ENCODE data around the gene FSTL4.
"Not testable (repeated sequence)": the region's sequence is repeated elsewhere in the genome, so short reads cannot be mapped to it uniquely, and the experiment has no call there.

Gene FSTL4

DNA sequence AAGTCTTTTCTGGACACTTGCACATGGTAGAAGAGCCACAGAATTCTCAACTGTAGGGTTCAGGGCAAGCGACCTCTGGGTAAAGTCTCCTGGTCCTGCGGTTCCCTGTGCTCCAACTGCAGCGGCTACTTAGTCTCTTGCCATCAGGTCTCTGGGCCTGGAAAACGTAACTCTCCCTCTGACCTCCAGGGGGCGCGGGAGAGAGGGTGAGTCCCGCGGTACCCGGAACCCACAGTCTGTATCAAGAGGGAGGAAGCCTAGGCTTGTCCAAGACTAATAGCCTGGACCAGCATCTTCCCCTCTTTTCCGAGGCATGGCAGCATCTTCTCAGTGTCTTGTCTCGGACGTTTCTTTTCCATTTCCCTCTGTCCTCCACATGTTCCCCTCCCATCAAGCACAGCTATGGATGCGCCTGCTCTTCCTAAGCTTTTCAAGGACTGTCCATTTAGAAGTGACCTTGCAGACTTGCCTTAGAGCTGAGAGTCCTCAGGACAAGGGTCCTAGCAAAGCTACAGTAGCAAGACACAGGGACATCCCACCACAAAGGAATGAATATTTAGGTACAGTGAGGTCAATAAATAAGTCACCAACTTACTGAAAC, 59.3 kb downstream of the FSTL4 start:
- DNase-seq (ENCODE audit: low read depth in 2 of 2), result peak; percentile 31 to 49

DNA sequence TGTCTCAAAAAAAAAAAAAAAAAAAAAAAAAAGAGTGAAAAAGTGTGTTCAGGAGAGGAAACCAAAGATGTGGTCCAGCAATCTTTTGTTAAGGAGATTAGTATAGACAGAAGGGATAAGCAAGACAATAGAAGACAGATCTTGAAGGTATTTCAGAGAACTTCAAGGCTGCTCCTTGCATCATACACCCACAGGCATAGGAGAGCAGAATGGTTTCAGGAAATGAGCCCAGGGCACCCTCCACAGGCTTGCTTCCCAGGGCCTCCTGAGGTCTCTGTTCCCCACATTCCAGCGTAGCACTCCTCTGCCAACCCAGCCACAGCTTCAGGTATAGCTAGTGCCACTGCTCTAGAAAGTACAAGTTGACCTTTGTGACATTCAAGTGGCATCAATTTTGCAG, 65.8 kb downstream of the FSTL4 start:
- DNase-seq (ENCODE audit: low read depth in 2 of 2), result no peak

DNA sequence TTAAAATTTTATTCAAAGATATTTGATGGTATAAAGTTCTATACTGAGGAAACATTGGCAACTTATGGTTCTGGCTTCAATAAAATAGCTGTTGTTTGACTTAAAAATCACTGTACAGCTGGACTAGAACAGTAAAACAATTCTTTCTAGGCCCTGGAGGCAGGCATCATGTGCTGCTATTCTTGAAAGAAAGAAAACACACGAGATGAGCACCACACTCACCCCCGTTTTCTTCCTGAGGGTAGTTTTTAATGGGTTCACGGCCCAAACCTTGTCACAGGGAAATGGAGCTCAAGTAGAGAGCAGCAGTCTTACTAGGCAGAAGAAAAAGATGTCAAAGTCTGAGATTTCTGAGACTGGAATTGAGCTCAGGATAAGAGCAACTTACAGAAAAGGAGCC, 68.0 kb downstream of the FSTL4 start:
- no peak for DNase-seq (ENCODE audit: low read depth in 2 of 2)

DNA sequence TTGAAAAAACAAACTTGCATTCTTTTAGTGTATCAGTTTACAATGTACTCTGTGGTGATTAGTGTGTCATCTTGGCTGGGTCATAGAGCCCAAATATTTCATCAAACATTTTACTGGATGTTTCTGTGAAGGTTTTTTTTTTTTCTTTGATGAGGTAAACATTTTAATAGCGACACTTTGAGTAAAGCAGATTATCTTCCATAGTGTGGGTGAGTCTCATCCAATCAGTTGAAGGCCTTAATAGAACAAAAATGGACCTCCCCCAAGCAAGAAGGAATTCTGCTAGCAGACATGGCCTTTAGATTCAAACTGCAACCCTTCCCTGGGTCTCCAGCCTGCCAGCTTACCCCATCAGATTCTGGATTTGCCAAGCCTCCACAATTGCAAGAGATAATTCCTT, 72.5 kb downstream of the FSTL4 start:
- DNase-seq (ENCODE audit: low read depth in 2 of 2), result no peak

DNA sequence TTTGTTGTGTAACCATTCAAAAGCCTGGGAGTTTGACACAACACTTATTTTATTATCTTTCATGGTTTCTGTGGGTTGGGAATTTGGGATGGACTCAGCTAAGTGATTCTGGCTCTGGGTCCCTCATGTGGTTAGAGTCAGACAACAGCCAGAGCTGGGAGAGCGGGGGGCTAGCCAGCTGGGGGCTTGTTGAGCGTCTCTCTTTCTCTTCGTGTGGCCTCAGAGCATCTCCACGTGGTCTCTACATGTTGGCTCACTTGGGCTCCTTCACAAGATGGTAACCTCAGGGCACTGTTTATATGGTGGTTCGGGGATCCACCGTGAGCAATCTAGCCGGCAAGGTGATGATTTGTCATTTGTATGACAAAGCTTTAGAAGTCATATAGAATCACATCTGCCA, 73.6 kb downstream of the FSTL4 start:
- no peak for DNase-seq (ENCODE audit: low read depth in 2 of 2)

DNA sequence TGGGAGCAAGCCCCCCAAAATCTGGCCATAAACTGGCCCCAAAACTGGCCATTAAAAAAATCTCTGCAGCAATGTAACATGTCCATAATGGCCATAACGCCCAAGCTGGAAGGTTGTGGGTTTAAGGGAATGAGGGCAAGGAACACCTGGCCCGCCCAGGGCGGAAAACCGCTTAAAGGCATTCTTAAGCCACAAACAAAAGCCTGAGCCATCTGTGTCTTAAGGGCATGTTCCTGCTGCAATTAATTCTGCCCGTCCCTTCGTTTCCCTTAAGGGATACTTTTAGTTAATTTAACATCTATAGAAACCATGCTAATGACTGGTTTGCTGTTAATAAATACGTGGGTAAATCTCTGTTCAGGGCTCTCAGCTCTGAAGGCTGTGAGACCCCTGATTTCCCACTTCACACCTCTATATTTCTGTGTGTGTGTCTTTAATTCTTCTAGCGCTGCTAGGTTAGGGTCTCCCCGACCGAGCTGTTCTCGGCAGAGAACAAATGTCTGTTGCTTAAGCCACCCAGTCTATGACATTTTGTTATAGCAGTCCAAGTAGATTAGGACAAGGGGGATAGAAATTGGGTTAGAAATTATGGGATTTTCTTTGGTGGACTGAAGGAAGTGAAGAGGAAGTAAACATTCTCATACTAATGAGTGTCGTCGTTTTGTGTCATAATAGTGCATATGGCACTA, 77.0 kb downstream of the FSTL4 start:
- DNase-seq (ENCODE audit: low read depth in 2 of 2), result not testable (repeated sequence)

DNA sequence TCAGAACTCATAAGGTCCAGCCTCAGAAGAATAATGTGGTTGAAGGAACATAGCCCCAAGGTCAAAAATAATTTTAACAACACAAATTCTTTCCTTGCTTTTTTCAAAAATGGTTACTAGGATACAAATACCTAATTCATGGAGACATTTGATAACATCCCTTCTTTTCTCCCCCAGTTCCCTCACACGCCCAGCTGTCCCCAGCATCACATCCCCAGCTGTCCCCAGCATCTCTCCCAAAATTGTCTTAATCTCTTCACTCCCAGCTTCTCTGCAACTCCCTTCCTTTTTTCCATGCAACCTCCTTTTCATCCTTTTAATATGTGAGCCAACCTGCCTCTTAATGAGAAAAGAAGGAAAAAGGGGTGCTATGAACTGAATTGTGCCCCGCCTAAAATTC, 77.8 kb downstream of the FSTL4 start:
- DNase-seq (ENCODE audit: low read depth in 2 of 2), result no peak

DNA sequence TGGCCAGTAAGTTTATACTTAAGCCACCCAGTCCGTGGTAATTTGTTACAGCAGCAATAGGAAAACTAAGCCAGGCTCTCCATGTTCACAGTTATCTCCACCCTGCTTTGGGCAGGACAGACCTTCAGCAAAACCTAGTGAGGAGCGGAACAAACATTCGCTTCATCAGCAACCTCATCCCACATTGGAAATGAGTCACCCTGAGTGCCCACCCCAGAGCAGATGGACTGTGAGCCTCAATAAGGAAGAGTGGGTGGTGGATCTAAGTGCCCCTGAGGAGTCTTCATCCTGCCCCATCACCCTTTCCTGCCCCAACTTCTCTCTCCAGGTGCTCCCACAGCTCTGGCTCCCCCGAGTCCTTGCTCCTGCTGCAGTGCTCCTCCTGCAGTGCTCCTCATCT, 78.8 kb downstream of the FSTL4 start:
- no peak for DNase-seq (ENCODE audit: low read depth in 2 of 2)

DNA sequence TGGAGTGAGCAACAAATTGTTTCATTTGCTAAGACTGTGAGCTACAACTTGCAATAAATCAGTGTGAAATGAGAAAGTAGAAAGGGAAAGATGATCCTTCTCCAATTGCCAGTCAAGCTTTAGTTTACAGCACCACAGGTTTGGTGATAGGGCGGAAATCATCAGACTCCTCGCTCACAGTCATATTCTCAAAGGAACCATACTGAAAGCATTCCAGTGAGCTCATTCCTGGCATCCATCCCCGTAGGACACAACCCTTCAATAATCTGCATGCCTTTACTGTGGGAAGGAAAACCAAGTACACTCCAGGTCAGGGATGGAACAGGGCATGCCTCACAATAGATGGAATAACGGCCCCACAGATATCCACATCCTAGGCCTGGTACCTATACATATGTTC, 80.7 kb downstream of the FSTL4 start:
- DNase-seq (ENCODE audit: low read depth in 2 of 2), result no peak

DNA sequence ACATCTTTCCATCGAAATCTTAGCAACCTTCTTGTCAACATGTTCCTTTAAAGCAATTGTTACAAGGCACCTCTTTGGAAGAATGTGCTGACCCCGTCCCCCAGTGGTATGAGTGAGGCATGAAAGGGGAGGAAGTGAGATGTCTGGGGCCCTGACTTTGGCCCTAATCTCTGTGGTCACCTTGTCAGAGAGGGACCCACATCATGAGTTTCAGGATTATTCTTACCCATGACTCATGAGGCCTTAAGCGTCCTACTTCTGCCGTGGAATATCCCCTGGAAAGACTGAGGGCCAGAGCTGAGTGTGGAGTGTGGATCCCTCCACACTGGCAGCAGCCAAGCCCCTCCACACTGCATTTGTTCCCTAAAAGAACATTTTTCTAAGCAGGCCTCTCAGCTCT, 81.2 kb downstream of the FSTL4 start:
- no peak for DNase-seq (ENCODE audit: low read depth in 2 of 2)

DNA sequence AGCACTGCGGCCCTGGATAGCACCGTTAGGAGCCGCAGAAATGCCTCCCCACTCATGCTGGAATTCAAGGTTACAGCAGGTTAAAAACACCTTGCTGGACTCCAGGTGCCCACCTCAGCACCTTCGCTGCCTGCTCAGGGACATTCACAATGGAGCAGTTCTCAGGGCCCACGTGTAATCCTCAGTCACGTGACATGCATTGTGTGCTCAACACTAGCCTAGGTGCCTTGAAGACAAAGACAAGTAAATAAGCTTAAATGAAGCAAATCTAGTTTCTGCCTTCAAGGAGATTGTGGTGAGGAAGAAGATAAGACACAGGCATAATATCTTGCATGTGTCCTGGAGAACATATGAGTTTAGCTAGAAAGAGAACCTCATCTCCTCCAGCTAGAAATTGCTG, 82.1 kb downstream of the FSTL4 start:
- no peak for DNase-seq (ENCODE audit: low read depth in 2 of 2)

DNA sequence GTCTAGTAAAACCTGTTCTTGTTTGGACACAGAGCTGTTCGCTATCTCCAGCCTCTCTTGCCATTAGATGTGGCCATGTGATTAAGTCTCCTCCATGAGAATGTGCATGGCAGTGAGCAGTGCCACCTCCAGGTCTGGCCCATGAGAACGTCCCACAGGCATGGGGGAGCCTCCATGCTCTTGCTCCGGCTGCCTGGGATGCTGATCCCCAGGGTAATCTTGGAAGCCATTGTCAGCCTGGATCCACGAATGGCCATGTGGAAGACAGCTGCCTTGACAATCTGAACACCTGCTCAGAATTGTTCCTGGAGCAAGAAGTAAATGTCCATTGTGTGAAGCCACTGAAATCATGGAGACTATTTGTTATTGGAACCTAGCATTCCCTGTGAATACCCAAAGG, 83.5 kb downstream of the FSTL4 start:
- DNase-seq (ENCODE audit: low read depth in 2 of 2), result no peak

DNA sequence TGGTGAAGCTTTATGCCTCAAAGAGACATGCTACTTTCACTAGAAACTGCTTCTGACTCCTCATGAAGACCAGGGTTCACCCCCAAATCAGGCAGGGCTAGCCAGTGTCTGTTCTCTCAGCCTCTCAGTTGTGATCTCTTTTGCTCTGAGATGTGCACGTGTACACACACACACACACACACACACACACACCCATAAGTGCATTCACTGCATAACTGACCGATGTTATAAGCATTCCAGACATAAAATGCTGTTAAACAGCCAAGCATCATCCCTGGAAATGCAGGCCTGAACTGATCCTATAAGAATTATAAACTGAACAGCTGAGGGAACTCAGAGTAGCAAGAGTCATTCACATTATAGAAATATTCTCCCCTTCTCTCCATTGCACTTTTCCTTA, 85.0 kb downstream of the FSTL4 start:
- no peak for DNase-seq (ENCODE audit: low read depth in 2 of 2)

DNA sequence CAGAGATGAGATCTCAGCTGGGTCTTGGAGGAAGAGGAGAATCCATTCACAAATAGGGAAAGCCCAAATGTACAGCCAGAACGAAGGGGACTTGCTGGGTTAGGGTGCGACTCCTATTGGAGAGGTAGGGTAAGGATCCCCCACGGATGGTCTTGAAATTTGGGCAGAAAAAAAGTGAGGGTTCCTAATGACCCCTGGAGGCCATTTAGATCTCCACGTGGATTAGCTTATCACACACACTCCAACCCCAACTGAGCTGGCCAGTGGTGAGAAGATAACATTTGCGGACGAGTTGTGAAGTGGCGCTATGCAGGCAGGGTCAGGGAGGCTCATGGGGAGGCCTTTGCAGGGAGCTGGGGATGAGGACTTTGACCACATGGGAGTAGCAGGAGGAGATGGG, 86.0 kb downstream of the FSTL4 start:
- no peak for DNase-seq (ENCODE audit: low read depth in 2 of 2)

DNA sequence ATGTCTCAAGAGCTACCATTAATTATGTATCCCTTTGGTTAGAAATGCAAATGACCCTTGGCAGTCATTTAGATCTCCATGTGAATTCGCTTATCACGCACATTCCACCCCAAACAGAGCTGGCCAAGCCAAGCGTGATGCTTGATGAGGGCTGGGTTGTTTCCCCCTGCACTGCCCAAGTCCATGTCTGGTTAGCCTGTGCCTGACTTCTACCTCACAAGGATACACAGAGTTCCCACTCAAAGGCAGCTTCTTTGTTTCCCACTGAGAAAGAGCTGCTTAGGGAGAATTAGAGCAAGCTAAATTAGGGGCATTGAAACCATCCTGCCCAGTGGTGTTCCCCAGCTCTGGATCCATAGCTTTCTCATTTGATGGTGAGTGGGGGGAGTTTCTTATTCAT, 87.2 kb downstream of the FSTL4 start:
- DNase-seq (ENCODE audit: low read depth in 2 of 2), result no peak

DNA sequence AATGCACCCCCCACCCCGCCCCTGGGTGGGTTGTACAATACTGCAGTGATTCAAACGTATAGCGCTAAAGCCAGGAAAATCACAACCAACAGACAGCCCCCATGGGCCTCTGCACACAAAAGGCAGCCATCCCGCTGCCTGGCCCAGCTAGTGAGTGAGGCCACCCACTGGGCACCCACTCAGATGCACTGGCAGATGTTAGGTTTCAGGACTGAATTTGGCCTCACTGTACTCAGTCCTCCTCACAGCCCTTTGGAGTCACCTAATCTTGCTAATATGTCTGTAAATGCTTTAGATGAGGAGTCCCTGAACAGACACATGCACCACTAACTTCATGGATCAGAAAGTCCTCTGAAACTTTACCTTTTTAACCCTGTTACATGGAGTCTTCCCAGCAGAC, 87.7 kb downstream of the FSTL4 start:
- no peak for DNase-seq (ENCODE audit: low read depth in 2 of 2)

DNA sequence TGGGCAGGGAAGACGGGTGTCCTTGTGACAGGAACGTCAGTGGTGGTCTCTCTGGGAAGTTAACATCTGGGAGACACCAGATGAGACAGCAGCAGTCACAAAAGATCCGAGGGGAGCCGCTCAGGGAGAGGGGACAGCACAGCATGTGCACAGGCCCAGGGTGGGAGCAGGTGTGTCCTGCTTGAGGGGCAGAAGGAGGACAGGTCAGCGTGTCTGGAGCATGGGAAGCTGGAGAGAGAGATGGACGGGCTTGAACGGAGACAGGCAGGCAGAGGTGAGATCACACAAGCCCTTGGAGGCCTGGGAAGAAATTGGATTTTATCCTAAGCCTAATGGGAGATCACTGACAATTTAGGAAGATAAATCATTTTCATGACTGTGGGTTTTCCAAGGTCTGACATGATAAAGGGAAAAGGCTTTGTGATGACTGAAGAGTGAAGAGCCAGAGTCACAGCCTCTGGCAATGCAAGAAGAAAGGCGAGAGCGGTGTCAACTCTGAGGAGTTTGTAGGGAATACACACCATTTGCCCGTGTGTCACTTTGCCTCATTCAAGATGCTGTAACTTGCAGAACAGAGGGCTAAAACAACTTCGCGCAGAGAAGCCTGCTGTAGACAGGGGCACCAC, 88.3 kb downstream of the FSTL4 start:
- no peak for DNase-seq (ENCODE audit: low read depth in 2 of 2)

DNA sequence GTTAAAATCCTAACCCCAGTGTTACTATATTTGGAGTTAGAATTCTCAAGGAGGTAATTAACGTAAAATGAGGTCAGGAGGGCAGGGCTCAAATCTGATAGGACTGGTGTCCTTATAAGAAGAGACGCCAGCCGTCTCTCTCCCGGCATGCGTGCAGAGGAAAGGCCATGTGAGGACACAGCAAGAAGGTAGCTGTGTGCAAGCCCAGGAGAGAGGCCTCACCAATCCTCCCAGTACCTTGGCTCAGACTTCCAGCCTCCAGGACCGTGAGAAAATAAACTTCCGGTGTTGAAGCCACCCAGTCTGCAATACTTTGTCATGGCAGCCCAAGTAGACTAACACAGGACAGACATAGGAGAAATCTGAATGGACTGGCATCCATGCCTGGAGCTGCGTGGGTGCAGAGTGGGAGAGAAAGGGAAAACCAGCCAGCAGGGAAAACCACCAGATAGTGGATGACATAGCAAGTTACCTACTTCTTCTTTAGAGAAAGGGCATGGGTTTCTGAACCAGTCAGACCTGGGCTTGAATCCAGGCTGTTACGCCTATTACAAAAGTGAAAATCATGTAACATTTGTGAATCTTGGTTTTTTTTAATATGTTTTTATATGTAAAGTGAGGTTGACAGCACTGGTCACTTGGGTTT, 89.2 kb downstream of the FSTL4 start:
- no peak for DNase-seq (ENCODE audit: low read depth in 2 of 2)

DNA sequence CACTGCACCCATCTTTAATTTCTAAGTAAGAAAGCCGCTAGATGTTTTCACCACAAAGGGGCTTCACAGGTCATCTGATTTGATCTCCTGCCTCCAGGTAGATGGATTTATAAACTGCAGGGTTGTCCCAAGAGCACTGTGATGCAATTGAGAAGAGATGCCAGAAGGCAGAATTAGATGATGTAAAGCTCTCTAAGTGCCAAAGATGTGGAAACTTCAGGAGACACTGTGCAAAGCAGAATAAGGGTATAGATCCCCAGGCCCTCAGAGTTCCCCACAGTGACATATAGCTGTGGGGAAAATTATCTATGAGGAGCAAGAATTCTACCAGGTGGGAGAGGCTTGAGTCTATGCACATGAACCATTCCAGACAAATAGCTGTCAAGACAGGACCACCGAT, 90.5 kb downstream of the FSTL4 start:
- DNase-seq (ENCODE audit: low read depth in 2 of 2), result no peak

DNA sequence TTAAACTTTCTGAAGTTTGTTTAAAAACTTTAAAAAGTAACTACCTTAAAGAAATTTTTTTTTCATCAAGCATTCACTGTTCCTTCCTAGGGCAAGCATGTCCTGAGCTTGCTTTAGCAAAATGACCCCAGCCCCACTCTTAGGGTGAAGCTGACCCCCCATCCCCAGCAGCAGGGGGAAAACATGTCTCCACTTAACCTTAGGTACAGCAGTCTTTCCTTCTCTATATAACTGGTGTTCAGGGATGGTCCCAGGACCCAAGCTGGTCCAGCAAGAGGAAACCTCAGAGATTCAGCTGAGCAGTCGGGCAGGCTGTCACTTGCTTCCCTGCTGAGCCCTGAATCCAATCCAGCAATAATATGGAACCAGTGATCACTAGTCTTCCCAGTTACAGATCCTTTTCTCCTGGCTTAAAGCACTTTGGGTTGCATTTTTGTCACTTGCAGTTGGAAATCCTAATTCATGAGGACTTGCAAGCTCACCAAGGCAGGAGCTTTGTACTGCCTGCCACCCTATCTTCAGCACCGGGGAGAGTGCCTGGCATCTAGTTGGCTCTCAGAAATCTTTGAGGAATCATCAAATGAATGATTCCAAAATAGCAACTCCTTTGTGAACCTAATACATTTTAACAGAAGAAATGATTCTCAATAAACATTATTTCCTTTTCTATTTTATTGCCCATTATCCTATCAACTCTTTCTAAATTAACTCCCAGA, 91.2 kb downstream of the FSTL4 start:
- no peak for DNase-seq (ENCODE audit: low read depth in 2 of 2)

DNA sequence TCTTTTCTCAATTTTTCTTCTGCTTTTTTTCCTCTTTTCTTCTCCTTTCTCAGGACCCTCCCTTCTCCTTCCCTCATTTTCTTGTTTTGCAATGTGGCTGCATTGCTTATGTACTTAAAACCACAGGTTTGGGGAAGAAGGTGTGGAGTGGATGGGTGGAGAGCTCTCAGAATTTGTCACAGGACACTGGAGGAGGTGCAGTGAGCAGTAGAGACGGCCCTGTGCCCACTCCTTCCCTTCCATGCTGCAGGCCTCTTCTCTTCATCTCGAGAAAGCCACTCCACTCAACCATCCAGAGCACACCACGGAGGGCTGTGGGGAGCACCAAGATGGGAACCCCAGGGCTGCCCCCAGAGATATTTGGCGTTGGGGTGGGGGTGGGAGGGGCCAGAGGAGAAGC, 92.3 kb downstream of the FSTL4 start:
- no peak for DNase-seq (ENCODE audit: low read depth in 2 of 2)

DNA sequence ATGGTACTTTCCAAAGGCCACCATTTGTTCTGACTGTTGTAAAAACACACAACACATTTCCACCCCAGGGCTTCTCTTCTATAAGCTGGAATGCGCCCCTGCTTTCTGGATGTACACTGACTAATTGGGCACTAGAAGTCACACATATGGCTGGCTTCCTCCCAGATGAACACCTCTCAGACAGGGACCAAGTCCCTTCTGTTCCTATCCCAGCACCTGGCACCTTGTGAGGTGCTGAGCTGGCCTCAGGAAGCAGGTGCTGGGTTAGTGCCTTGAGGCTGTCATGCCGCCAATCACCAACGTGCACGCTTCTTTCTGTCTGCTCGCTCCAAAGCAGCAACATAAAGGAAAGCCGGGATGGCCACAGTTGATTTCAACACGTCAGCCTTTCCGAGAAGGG, 93.2 kb downstream of the FSTL4 start:
- DNase-seq (ENCODE audit: low read depth in 2 of 2), result no peak
